CD4-positive, alpha-beta T cell treated with Interleukin-6 for 4 hours (primary cell): ENCODE results near the gene WEE1.
"Not testable (repeated sequence)": the region's sequence is repeated elsewhere in the genome, so short reads cannot be mapped to it uniquely, and the experiment has no call there.

Experiments
- DNase-seq: peaks from one replicate; pipeline ENCODE4 v3.0.0-alpha.2; 2020; ENCODE audit warnings: mixed read lengths

Gene WEE1

GRCh38 chr11:9573052-9573774 is at the start of gene WEE1:
TSS of gene WEE1 (plus strand) at chr11:9573670. CDS start at chr11:9573934, 264 bp downstream.
- peak; percentile 97 for DNase-seq

GRCh38 chr11:9524001-9524400 is 49.5 kb upstream of the WEE1 start:
- DNase-seq, result no peak

GRCh38 chr11:9525116-9525515 is 48.4 kb upstream of the WEE1 start:
- DNase-seq, result no peak

- DNase-seq, result no peak
Observed at GRCh38 chr11:9527481-9528135, 45.9 kb upstream of the WEE1 start.

- DNase-seq, result no peak
Observed at GRCh38 chr11:9528136-9528501, 45.4 kb upstream of the WEE1 start.

- no peak for DNase-seq
Observed at GRCh38 chr11:9528573-9529333, 44.7 kb upstream of the WEE1 start.

GRCh38 chr11:9529334-9529650 is 44.2 kb upstream of the WEE1 start:
- no peak for DNase-seq

- no peak for DNase-seq
Observed at GRCh38 chr11:9530020-9530621, 43.3 kb upstream of the WEE1 start.

- no peak for DNase-seq
Observed at GRCh38 chr11:9530901-9531625, 42.4 kb upstream of the WEE1 start.

- DNase-seq, result no peak
Observed at GRCh38 chr11:9533058-9533457, 40.4 kb upstream of the WEE1 start.

- no peak for DNase-seq
Observed at GRCh38 chr11:9533736-9534473, 39.6 kb upstream of the WEE1 start.

- peak; percentile 87 for DNase-seq
Observed at GRCh38 chr11:9535189-9535781, 38.2 kb upstream of the WEE1 start.

- no peak for DNase-seq
Observed at GRCh38 chr11:9538548-9538947, 34.9 kb upstream of the WEE1 start.

GRCh38 chr11:9549216-9549615 is 24.3 kb upstream of the WEE1 start:
- DNase-seq, result not testable (repeated sequence)

GRCh38 chr11:9550191-9550628 is 23.3 kb upstream of the WEE1 start:
- DNase-seq, result no peak

- no peak for DNase-seq
Observed at GRCh38 chr11:9561279-9561982, 12.0 kb upstream of the WEE1 start.

GRCh38 chr11:9562716-9563115 is 10.8 kb upstream of the WEE1 start:
- DNase-seq, result no peak

- DNase-seq, result no peak
Observed at GRCh38 chr11:9563196-9563730, 10.2 kb upstream of the WEE1 start.

- peak; percentile 56 for DNase-seq
Observed at GRCh38 chr11:9565822-9566560, 7.5 kb upstream of the WEE1 start.

- no peak for DNase-seq
Observed at GRCh38 chr11:9566561-9567063, 6.9 kb upstream of the WEE1 start.
